GM21825 (cell line): ENCODE measurements around the gene ARHGEF3.

Source experiments
- ATAC-seq: cut with Tn5 transposase; IDR thresholded peaks from one replicate; pipeline ENCODE4 v1.9.1; 2021; ENCODE audit warnings: mild to moderate bottlenecking, moderate library complexity; ENCODE audit not compliant: unreplicated experiment

The ARHGEF3 gene

DNA sequence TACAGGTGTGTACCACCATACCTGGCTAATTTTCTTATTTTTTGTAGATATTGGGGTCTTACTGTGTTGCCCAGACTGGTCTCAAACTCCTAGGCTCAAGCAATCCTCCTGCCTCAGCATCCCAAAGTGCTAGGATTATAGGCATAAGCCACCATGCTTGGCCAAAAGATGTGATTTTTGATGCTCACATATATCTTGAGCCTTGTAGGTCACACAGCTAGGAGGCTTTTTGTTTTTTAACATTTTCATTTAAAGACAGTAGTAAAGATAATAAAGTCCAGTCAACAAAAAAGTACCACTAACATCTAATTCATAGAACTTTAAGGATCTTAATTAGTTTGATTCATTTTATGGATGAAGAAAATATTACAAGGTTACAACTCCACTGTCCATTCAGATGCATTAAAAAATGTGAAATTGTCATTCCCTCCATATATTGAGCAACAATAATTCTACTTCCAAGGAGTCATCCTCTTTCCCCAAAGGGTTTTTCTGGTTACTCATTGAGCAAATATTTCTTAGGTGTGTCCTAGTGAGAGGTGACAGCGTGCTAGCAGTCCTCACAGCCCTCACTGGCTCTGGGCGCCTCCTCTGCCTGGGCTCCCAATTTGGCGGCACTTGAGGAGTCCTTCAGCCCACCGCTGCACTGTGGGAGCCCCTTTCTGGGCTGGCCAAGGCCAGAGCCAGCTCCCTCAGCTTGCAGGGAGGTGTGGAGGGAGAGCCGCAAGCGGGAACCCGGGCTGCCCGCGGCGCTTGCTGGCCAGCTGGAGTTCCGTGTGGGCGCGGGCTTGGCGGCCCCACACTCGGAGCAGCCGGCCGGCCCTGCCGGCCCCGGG, 110.4 kb downstream of the ARHGEF3 start:
- ATAC-seq: no peak

DNA sequence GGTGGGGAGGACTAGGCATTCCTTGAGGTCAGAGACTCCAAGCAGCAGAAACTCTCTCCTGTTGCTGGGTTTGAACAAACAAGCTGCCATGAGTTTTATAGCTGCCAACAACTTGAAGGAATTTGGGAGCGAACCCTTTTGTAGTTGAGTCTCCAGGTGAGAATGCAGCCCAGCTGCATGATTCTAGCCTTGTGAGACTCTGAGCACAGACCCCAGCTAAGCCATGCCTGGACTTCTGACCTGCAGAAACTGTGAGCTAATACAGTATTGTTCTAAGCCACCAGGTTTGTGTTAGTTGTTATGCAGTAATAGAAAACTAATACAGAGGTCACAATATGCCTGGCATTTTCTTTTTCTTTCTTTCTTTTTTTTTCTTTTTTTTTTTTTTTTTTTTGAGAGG, 112.4 kb downstream of the ARHGEF3 start:
- no peak for ATAC-seq

DNA sequence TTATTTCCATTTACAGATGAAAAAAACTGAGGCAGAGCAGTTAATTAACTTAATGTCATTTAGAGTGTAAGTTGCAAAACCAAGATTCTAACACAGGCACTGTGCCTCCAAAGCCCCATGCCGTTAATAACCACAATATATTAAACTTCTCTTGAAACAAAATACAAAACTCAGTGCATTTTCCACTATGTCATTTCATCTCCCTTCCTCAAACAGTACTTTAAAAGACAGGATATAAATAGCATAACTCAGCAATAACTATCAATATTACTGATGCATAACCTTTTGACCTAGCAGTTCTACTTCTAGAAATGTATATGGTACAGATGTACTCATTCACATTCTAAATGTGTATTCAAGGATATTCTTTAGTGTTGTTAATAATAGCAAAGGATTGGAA, 113.6 kb downstream of the ARHGEF3 start:
- ATAC-seq: no peak

DNA sequence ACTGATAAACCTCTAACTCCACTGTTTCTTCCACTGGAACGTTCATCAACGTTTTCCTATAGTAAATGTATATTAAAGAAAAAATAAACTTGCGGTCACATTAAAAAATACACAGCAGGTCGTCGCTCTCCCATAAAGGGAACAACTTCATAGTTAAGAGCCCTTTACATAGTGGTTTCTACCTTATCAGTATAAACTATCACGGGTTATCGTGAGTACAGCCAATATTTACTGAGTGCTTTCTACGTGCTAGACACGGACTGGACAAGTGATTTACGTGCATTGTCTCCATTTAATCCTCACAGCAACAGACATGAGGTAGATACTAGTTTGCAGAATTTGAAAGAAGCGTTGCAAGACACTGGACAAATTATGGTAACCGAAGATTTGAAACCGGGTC, 117.7 kb downstream of the ARHGEF3 start:
- ATAC-seq: no peak

DNA sequence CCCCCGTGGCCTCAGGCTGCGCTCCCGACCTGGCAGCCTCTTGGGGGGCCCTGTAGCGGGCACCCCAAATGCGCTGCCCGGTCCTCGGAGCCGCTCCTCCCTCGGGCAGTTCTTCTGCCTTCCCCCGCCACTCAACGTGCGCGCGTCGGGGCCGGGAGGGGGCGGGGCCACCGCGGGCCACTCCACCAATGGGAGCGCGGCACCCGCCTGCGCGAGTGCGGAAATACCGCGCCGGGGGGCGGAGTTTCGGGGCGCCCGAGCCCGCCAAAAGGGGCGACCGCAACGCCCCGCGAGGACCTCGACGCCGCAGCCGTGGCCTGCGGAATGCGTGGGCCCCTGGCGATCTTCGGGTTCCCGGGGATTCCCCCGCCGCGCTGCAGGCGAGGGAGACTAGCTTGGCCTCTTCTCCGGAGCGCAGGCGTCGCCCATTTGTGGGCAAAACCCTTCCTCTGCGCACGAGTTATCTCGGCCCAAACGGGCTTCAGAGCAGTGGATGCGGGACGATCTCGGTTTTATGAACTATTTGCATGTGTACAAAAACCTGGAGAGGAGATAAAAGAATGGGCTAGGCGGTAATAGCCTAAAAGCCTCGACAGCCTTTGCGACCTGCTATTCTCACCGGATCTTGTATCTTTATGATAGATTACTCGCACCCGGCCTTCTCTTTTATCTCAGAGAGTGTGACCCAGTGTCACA, 118.5 kb downstream of the ARHGEF3 start, which contains the start of gene TASOR:
Gene TASOR (minus strand): TSS at position 144 of the 696 bp plus-strand sequence. CDS start 259 bp downstream, outside the sequence.
- ATAC-seq: peak; percentile 79

DNA sequence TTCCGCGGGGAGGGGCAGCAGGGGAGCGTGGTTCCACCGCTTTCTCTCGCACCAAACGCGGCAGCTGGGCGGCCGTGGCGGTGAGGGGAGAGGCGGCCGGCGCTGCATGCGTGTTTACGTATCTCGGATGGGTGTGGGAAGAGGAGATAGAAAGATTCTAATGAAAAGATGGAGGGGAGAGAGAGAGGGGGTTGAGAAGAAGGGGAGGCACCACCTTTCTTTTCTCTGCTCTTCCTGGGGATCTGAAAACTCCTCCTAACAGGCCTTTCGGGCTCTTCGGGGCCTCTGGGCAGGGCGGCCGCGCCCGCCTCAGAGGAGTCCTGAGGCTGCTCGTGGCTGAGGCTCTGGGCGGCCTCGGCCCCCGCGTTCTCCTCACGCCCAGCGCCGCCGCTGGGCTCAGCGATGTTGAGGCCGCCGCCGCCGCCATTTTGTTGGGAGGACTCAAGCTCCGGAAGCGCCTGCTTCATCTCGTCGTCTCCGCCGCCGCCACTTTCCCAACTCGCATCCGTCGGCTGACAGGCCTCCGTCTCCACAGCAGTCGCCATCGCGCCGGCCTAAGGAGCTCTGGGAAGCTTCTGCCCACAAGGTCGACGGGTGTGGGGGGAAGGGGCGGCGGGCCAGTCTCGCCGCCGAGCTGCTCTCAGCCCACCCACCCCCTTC, 119.2 kb downstream of the ARHGEF3 start:
- ATAC-seq: peak; percentile 68

DNA sequence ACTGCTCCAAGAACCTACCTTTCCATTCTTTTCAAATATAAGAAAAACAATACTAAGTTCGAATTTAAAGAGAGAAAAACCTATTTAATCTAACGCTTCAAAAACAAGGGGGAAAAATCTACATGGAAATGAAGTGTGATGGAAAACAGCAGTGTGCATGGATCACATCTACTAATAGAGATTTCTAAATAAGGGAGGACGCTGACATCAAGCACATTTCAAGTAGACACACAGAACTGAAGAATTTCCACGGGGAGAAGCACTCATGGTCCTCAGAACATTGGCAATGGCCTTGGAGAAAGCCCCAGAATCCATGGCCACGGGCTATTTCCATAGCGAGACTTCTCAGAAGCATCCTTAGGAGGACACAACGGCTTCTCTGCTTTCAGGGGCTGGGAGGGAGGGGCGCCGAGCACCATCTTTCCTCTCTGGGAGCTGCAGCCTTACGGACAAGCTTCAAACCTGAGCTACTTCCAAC, 119.7 kb downstream of the ARHGEF3 start:
- no peak for ATAC-seq

DNA sequence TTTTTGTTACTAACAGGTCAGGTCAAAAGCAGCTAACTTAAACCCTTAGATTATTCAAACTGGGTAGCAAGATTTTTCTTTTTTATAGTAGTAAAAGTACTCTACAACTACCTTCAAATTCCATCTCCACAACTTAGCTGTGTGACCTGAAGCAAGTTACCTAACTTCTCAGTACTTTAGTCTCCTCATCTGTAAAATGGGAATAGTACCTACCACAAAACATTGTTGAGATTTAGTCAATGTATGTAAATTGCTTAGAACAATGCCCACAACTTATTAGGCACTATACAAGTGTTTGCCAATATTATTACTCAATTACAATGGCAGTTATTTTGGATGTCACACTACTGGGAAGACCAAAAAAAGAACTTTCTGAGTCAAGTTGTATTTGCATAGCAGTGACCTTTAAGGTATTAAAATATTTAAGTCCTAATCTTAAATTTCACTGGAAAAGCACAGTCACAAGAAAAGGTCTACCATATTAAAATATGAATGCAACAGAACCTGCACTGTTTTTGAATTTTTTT, 121.6 kb downstream of the ARHGEF3 start:
- no peak for ATAC-seq
